Astrocyte (in vitro differentiated cells and primary cell): ENCODE measurements around the gene HS6ST1.

Experiments used
- CTCF ChIP-seq: IDR thresholded peaks from 2 replicates; pipeline ENCODE4 v1.5.1; 2011; ENCODE audit warnings: low read depth, mild to moderate bottlenecking, inconsistent platforms, low read length, moderate library complexity; ENCODE audit not compliant: insufficient read depth
- EZH2 ChIP-seq: IDR thresholded peaks from 2 replicates; pipeline ENCODE4 v1.6.1; 2012; ENCODE audit warnings: mild to moderate bottlenecking, low read length, inconsistent platforms; ENCODE audit not compliant: insufficient read depth

GRCh38 chr2:128306081-128306930, 12.4 kb downstream of the HS6ST1 start:
- TF ChIP-seq CTCF, result peak; percentile 50
- TF ChIP-seq EZH2, result no peak
